HepG2 (cell line): ENCODE measurements around the gene JPT1. TPM values are rescaled to one million over a fixed set of nuclear protein-coding genes. Genes with fewer than 3 reads are reported as not detected.

ENCODE experiments used
- ADNP ChIP-seq: sonication (generic); formaldehyde crosslinking; IDR thresholded peaks from 2 replicates; pipeline ENCODE4 v1.4.0; 2020; ENCODE audit warnings: missing genetic modification reagents
- FOXM1 ChIP-seq: sonication (generic); formaldehyde crosslinking; IDR thresholded peaks from 2 replicates; pipeline ENCODE4 v1.5.0; 2020; ENCODE audit warnings: missing genetic modification reagents
- FOXP1 ChIP-seq, 2 experiments: fragments of 450-650 bp in 1 of 2; IDR thresholded peaks; 2 replicates each; pipeline ENCODE4 v1.6.1; 2017 to 2018; ENCODE audit warnings: antibody characterized with exemption in 1 of 2
- HMG20A ChIP-seq: IDR thresholded peaks from 2 replicates; pipeline ENCODE4 v1.6.1; 2016; ENCODE audit warnings: borderline replicate concordance
- ISL2 ChIP-seq: sonication (generic); formaldehyde crosslinking; IDR thresholded peaks from 2 replicates; pipeline ENCODE4 v1.5.0; 2020; ENCODE audit warnings: missing genetic modification reagents
- SP1 ChIP-seq, 2 experiments: fragments of 450-650 bp in 1 of 2; sonication (generic) in 1 of 2; formaldehyde crosslinking in 1 of 2; IDR thresholded peaks; 2 replicates each; pipeline versions ENCODE4 v1.4.0 to v1.6.1; 2016 to 2020; ENCODE audit warnings: missing genetic modification reagents in 1 of 2
- SRSF4 ChIP-seq: fragments of 200-400 bp; formaldehyde crosslinking; IDR thresholded peaks from one replicate; pipeline ENCODE4 v1.6.1; 2018; ENCODE audit warnings: mild to moderate bottlenecking, low read depth, low read length, moderate library complexity; ENCODE audit not compliant: poor library complexity, severe bottlenecking
- SYNCRIP ChIP-seq: fragments of 200-400 bp; formaldehyde crosslinking; IDR thresholded peaks from 2 replicates; pipeline ENCODE4 v1.6.1; 2018; ENCODE audit warnings: mild to moderate bottlenecking, low read depth, low read length; ENCODE audit not compliant: insufficient read depth
- XBP1 ChIP-seq: sonication (generic); formaldehyde crosslinking; IDR thresholded peaks from 2 replicates; pipeline ENCODE4 v1.5.0; 2020; ENCODE audit warnings: missing genetic modification reagents
- ZBTB1 ChIP-seq: sonication (generic); formaldehyde crosslinking; IDR thresholded peaks from 2 replicates; pipeline ENCODE4 v1.4.0; 2020; ENCODE audit warnings: missing genetic modification reagents, borderline replicate concordance
- ZBTB3 ChIP-seq: sonication (generic); formaldehyde crosslinking; IDR thresholded peaks from 2 replicates; pipeline ENCODE4 v1.4.0; 2020; ENCODE audit warnings: low read depth, mild to moderate bottlenecking, moderate library complexity, missing genetic modification reagents, borderline replicate concordance
- ZNF614 ChIP-seq: IDR thresholded peaks from 2 replicates; pipeline ENCODE4 v1.6.1; 2018; ENCODE audit warnings: missing biosample characterization, missing genetic modification reagents, inconsistent platforms, borderline replicate concordance
- ZNF670 ChIP-seq: sonication (generic); formaldehyde crosslinking; IDR thresholded peaks from 2 replicates; pipeline ENCODE4 v1.8.0; 2022; ENCODE audit warnings: mild to moderate bottlenecking, missing genetic modification reagents, borderline replicate concordance
- ZNF678 ChIP-seq: sonication (generic); formaldehyde crosslinking; IDR thresholded peaks from 2 replicates; pipeline ENCODE4 v1.4.0; 2020; ENCODE audit warnings: mild to moderate bottlenecking, missing genetic modification reagents
- ZNF747 ChIP-seq: sonication (generic); formaldehyde crosslinking; IDR thresholded peaks from 2 replicates; pipeline ENCODE4 v1.8.1; 2023; ENCODE audit warnings: missing genetic modification reagents, mild to moderate bottlenecking, borderline replicate concordance
- ZNF773 ChIP-seq: sonication (generic); formaldehyde crosslinking; IDR thresholded peaks from 2 replicates; pipeline ENCODE4 v1.4.0; 2020; ENCODE audit warnings: missing genetic modification reagents, borderline replicate concordance
- ZNF841 ChIP-seq: sonication (generic); formaldehyde crosslinking; IDR thresholded peaks from 2 replicates; pipeline ENCODE4 v1.8.1; 2023; ENCODE audit warnings: missing genetic modification reagents, borderline replicate concordance
- polyA plus RNA-seq, 8 experiments: library from polyadenylated mRNA; depleted of rRNA in 3 of 8; stranded (reverse) in 7 of 8; unstranded in 1 of 8; fragments of >200 nt; fragmentation: Illumina TruSeq in 4 of 8; extraction: Trizol in 4 of 8; gene quantifications; 2 replicates each; pipeline versions ENCODE4 v1.2.1 to v1.2.3, GENCODE V29; 2011 to 2016; ENCODE audit warnings: low read depth in 4 of 8, missing spikeins in 1 of 8, mixed read lengths in 1 of 8; ENCODE audit not compliant: insufficient read depth in 1 of 8
- total RNA-seq, 5 experiments: library from RNA; depleted of rRNA; stranded (reverse); fragments of >200 nt; fragmentation: Illumina TruSeq; extraction: Trizol; gene quantifications; 2 replicates each; pipeline ENCODE4 v1.2.3, GENCODE V29; 2016; ENCODE audit warnings: low read depth in 1 of 5
- TF ChIP-seq, protein P1 (sequence below): sonication (generic); formaldehyde crosslinking; IDR thresholded peaks from 2 replicates; pipeline ENCODE4 v1.8.1; 2023; ENCODE audit warnings: mild to moderate bottlenecking, moderate library complexity, missing genetic modification reagents
- TF ChIP-seq, protein P2 (sequence below): sonication (generic); formaldehyde crosslinking; IDR thresholded peaks from 2 replicates; pipeline ENCODE4 v1.5.0; 2020; ENCODE audit warnings: missing genetic modification reagents
- TF ChIP-seq, protein P3 (sequence below): sonication (generic); formaldehyde crosslinking; IDR thresholded peaks from 2 replicates; pipeline ENCODE4 v1.8.0; 2022; ENCODE audit warnings: mild to moderate bottlenecking, missing genetic modification reagents, borderline replicate concordance
- TF ChIP-seq, protein P4 (sequence below): IDR thresholded peaks from 2 replicates; pipeline ENCODE4 v1.6.1; 2016; ENCODE audit warnings: missing compliant biosample characterization, missing genetic modification reagents, borderline replicate concordance
- TF ChIP-seq, protein P5 (sequence below): sonication (generic); formaldehyde crosslinking; IDR thresholded peaks from 2 replicates; pipeline ENCODE4 v1.9.0; 2022; ENCODE audit warnings: low read depth, missing genetic modification reagents

Gene JPT1
- total and polyA plus RNA-seq, 2 of the 13 experiments (the other 11 are each of a cell fraction or from before 2014, with no cell fraction given), result 43.3 to 256 TPM

DNA sequence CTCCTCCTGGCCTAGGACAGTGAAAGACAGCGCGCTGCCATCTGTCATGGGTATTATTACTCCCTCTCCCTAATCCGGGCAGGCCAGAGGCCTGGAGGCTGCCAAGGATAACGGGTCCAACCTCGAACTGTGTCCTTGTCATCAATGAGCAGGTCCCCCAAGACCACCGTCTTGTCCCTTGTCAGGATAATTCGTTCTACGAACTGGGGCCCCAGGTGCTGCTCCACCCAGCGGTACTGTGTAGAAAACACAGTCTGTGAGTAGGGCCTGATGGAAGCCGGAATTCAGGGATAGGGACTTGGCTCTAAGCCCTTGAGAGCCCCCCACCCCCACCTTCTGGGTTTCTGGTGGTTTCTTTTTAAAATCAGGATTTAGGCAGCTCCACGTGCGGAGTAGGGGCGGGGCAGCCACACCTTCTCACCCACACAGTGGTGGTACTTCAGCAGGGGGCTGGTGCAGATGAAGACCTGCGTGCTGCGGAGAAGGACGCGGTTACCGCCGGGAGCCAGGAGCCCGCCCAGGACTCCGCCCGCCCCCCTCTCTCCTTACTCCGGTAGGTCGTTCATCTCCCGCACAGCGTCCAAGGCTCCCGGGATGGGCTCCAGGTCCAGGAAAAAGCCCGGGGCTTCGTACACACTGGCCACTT is 23.6 kb downstream of the JPT1 start (continued):
- TF ChIP-seq ZNF747 (no peak), FOXM1 (CRISPR knock-in tag) (0 out of 2 replicates have a peak, but pooled peaks have one; percentile 47), ADNP (no peak), ISL2 (CRISPR knock-in tag) (no peak), HMG20A (CRISPR knock-in tag) (no peak), ZBTB3 (CRISPR knock-in tag) (no peak), SRSF4 (no peak), ZNF670 (CRISPR knock-in tag) (no peak), ZNF678 (no peak), ZNF614 (CRISPR knock-in tag) (no peak), SYNCRIP (no peak), SP1 (IDR thresholded peaks at IDR 0.05) (no peak), SP1 (CRISPR knock-in tag; IDR thresholded peaks at IDR 0.05) (no peak), ZNF841 (no peak), FOXP1 (IDR thresholded peaks at IDR 0.05) (no peak), FOXP1 (CRISPR knock-in tag; IDR thresholded peaks at IDR 0.05) (no peak), ZNF773 (CRISPR knock-in tag) (no peak), XBP1 (0 out of 2 replicates have a peak, but pooled peaks have one; percentile 48), ZBTB1 (no peak)
- TF ChIP-seq, protein P1, sequence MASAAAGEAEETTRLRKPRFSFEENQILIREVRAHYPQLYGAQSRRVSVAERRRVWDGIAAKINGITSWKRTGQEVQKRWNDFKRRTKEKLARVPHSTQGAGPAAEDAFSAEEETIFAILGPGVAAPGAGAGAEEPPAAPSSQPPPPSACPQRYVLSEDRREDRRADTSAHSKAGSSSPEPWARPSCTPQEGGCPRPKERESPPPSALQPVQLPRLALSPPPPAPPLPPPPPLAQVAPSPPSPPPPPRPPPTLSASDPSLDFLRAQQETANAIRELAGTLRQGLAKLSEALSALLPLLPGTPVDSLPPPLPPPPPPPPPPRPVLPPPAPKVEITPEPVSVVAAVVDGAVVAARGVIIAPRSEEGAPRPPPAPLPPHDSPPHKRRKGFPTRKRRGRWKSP, result no peak
- TF ChIP-seq, protein P2, sequence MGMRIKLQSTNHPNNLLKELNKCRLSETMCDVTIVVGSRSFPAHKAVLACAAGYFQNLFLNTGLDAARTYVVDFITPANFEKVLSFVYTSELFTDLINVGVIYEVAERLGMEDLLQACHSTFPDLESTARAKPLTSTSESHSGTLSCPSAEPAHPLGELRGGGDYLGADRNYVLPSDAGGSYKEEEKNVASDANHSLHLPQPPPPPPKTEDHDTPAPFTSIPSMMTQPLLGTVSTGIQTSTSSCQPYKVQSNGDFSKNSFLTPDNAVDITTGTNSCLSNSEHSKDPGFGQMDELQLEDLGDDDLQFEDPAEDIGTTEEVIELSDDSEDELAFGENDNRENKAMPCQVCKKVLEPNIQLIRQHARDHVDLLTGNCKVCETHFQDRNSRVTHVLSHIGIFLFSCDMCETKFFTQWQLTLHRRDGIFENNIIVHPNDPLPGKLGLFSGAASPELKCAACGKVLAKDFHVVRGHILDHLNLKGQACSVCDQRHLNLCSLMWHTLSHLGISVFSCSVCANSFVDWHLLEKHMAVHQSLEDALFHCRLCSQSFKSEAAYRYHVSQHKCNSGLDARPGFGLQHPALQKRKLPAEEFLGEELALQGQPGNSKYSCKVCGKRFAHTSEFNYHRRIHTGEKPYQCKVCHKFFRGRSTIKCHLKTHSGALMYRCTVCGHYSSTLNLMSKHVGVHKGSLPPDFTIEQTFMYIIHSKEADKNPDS (CRISPR knock-in tag), result no peak
- TF ChIP-seq, protein P3, sequence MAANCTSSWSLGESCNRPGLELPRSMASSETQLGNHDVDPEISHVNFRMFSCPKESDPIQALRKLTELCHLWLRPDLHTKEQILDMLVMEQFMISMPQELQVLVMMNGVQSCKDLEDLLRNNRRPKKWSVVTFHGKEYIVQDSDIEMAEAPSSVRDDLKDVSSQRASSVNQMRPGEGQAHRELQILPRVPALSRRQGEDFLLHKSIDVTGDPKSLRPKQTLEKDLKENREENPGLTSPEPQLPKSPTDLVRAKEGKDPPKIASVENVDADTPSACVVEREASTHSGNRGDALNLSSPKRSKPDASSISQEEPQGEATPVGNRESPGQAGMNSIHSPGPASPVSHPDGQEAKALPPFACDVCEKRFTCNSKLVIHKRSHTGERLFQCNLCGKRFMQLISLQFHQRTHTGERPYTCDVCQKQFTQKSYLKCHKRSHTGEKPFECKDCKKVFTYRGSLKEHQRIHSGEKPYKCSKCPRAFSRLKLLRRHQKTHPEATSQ (CRISPR knock-in tag), result no peak
- TF ChIP-seq, protein P4, sequence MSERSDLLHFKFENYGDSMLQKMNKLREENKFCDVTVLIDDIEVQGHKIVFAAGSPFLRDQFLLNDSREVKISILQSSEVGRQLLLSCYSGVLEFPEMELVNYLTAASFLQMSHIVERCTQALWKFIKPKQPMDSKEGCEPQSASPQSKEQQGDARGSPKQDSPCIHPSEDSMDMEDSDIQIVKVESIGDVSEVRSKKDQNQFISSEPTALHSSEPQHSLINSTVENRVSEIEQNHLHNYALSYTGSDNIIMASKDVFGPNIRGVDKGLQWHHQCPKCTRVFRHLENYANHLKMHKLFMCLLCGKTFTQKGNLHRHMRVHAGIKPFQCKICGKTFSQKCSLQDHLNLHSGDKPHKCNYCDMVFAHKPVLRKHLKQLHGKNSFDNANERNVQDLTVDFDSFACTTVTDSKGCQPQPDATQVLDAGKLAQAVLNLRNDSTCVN, result peak; percentile 50; the same call in 1 of the 2 replicates
- TF ChIP-seq, protein P5, sequence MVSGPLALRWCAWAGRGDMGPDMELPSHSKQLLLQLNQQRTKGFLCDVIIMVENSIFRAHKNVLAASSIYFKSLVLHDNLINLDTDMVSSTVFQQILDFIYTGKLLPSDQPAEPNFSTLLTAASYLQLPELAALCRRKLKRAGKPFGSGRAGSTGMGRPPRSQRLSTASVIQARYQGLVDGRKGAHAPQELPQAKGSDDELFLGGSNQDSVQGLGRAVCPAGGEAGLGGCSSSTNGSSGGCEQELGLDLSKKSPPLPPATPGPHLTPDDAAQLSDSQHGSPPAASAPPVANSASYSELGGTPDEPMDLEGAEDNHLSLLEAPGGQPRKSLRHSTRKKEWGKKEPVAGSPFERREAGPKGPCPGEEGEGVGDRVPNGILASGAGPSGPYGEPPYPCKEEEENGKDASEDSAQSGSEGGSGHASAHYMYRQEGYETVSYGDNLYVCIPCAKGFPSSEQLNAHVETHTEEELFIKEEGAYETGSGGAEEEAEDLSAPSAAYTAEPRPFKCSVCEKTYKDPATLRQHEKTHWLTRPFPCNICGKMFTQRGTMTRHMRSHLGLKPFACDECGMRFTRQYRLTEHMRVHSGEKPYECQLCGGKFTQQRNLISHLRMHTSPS, result no peak
